A549 (cell line): ENCODE data around the gene ZNF850. TPM values are rescaled to one million over a fixed set of nuclear protein-coding genes. Genes with fewer than 3 reads are reported as not detected.
A peak's percentile ranks its signal among the peaks of the same experiment; 100 is the strongest.

Experiments used
- ATAC-seq, 2 experiments: fragments of 200-7000 bp in 1 of 2; fragments of >200 bp in 1 of 2; cut with Nextera tagmentation in 1 of 2; cut with Tn5 transposase in 1 of 2; 3 replicates each; pipeline versions ENCODE4 v1.8.0 to v1.9.1; 2018 to 2020; ENCODE audit warnings: mild to moderate bottlenecking in 1 of 2, moderate library complexity in 1 of 2
- CTCF ChIA-PET: fragments of 300-600 bp; sonication (Branson Sonifier 250); formaldehyde crosslinking; extraction: SDS; loops from one replicate; lab custom pipeline; 2021; ENCODE audit warnings: antibody characterized with exemption, inconsistent platforms; lab: Yijun Ruan, JAX
- POLR2A ChIA-PET: fragments of 350-600 bp; formaldehyde crosslinking; extraction: SDS; loops from one replicate; lab custom pipeline; 2021; ENCODE audit warnings: antibody characterized with exemption, inconsistent platforms; lab: Yijun Ruan, JAX
- DNase-seq, 2 experiments: peaks; one replicate each; pipeline versions ENCODE4 v3.0.0 to v3.0.0-alpha.2; 2011 to 2016; ENCODE audit warnings: low read depth in 1 of 2, low spot score in 1 of 2
- FAIRE-seq: peaks from 2 replicates; lab custom pipeline; 2011; peaks lifted over from hg19 to GRCh38; lab: Jason Lieb, UNC
- H3K27ac ChIP-seq, 2 experiments: fragments of >200 bp; sonication (Bioruptor Twin); formaldehyde crosslinking; 3 replicates each; pipeline ENCODE4 v1.5.1; 2016 to 2017
- H3K4me1 ChIP-seq: fragments of >200 bp; sonication (Bioruptor Twin); formaldehyde crosslinking; 3 replicates; pipeline ENCODE4 v1.6.1; 2016
- H3K4me2 ChIP-seq: fragments of >200 bp; sonication (Bioruptor Twin); formaldehyde crosslinking; 3 replicates; pipeline ENCODE4 v1.6.1; 2016
- H3K4me3 ChIP-seq: fragments of >200 bp; sonication (Bioruptor Twin); formaldehyde crosslinking; 3 replicates; pipeline ENCODE4 v1.5.1; 2016
- H3K9me3 ChIP-seq: fragments of >200 bp; sonication (Bioruptor Twin); formaldehyde crosslinking; 3 replicates; pipeline ENCODE4 v1.6.1; 2016
- CEBPB ChIP-seq, 2 experiments: fragments of >200 bp in 1 of 2; sonication (Bioruptor Twin) in 1 of 2; formaldehyde crosslinking in 1 of 2; IDR thresholded peaks; 2 replicates each; pipeline ENCODE4 v1.6.1; 2012 to 2016
- FOSB ChIP-seq: fragments of 250-450 bp; sonication (Bioruptor Pico); IDR thresholded peaks from 2 replicates; pipeline ENCODE4 v1.5.0; 2020; ENCODE audit warnings: mild to moderate bottlenecking, moderate library complexity
- FOXS1 ChIP-seq: fragments of 250-450 bp; sonication (Bioruptor Pico); IDR thresholded peaks from 2 replicates; pipeline ENCODE4 v1.5.0; 2020; ENCODE audit warnings: mild to moderate bottlenecking, moderate library complexity
- HDAC2 ChIP-seq: fragments of 200-600 bp; sonication (generic); IDR thresholded peaks from 2 replicates; pipeline ENCODE4 v1.6.1; 2016
- HEYL ChIP-seq: fragments of 250-450 bp; sonication (Bioruptor Pico); IDR thresholded peaks from 2 replicates; pipeline ENCODE4 v1.8.0; 2021; ENCODE audit warnings: mild to moderate bottlenecking, moderate library complexity
- HOXA7 ChIP-seq: fragments of 250-450 bp; sonication (Bioruptor Pico); IDR thresholded peaks from 2 replicates; pipeline ENCODE4 v1.5.0; 2020; ENCODE audit warnings: mild to moderate bottlenecking, moderate library complexity
- KDM5A ChIP-seq: fragments of 200-600 bp; sonication (generic); IDR thresholded peaks from 2 replicates; pipeline ENCODE4 v1.6.1; 2016; ENCODE audit warnings: antibody characterized with exemption, mild to moderate bottlenecking
- NR3C1 ChIP-seq: fragments of >200 bp; sonication (Bioruptor Twin); formaldehyde crosslinking; IDR thresholded peaks from 3 replicates; pipeline ENCODE4 v1.6.1; 2017
- POLR2A ChIP-seq: IDR thresholded peaks from 2 replicates; pipeline ENCODE4 v1.6.1; 2012; ENCODE audit warnings: mild to moderate bottlenecking, low read length
- RARB ChIP-seq: fragments of 250-450 bp; sonication (Bioruptor Pico); IDR thresholded peaks from 2 replicates; pipeline ENCODE4 v1.8.0; 2021; ENCODE audit warnings: mild to moderate bottlenecking, moderate library complexity
- TP53 ChIP-seq: fragments of 250-450 bp; sonication (Bioruptor Pico); IDR thresholded peaks from 2 replicates; pipeline ENCODE4 v1.5.0; 2021; ENCODE audit warnings: mild to moderate bottlenecking, moderate library complexity
- ZNF302 ChIP-seq: fragments of 250-450 bp; sonication (Bioruptor Pico); IDR thresholded peaks from 2 replicates; pipeline ENCODE4 v1.9.0; 2021; ENCODE audit warnings: inconsistent platforms, mild to moderate bottlenecking, moderate library complexity
- whole genome bisulfite sequencing: methylation state at CpG from one replicate; pipeline ENCODE4 v1.1.6; 2017; ENCODE audit errors: missing lambda C conversion rate; 5-methylcytosine and 5-hydroxymethylcytosine counted together
- polyA plus RNA-seq, 4 experiments: library from polyadenylated mRNA; depleted of rRNA in 3 of 4; stranded (reverse); fragments of >200 nt; fragmentation: RNase III in 1 of 4; extraction: RNeasy Plus Mini Kit Qiagen cat#74134 plus additional on column Dnase treatment in 1 of 4; gene quantifications; 2 replicates in 3 of 4; 3 replicates in 1 of 4; pipeline ENCODE4 v1.2.3, GENCODE V29; 2011 to 2017
- TF ChIP-seq, protein P1 (sequence below): fragments of 450-650 bp; IDR thresholded peaks from 2 replicates; pipeline ENCODE4 v1.6.1; 2014; ENCODE audit warnings: antibody characterized with exemption
- TF ChIP-seq, protein P2 (sequence below): fragments of 250-450 bp; sonication (Bioruptor Pico); IDR thresholded peaks from 2 replicates; pipeline ENCODE4 v1.5.0; 2020; ENCODE audit warnings: low read depth, mild to moderate bottlenecking, moderate library complexity
- TF ChIP-seq, protein P3 (sequence below): fragments of 150-350 bp; IDR thresholded peaks from 2 replicates; pipeline ENCODE4 v1.6.1; 2014; ENCODE audit warnings: low read depth, mild to moderate bottlenecking, low read length
- TF ChIP-seq, protein P4 (sequence below): fragments of >200 bp; sonication (Bioruptor Twin); formaldehyde crosslinking; IDR thresholded peaks from 3 replicates; pipeline ENCODE4 v1.6.1; 2016

The ZNF850 gene
- polyA plus RNA-seq, 2 of the 4 experiments (the other 2 are of a cell fraction): 1.5 to 3.1 TPM

DNA sequence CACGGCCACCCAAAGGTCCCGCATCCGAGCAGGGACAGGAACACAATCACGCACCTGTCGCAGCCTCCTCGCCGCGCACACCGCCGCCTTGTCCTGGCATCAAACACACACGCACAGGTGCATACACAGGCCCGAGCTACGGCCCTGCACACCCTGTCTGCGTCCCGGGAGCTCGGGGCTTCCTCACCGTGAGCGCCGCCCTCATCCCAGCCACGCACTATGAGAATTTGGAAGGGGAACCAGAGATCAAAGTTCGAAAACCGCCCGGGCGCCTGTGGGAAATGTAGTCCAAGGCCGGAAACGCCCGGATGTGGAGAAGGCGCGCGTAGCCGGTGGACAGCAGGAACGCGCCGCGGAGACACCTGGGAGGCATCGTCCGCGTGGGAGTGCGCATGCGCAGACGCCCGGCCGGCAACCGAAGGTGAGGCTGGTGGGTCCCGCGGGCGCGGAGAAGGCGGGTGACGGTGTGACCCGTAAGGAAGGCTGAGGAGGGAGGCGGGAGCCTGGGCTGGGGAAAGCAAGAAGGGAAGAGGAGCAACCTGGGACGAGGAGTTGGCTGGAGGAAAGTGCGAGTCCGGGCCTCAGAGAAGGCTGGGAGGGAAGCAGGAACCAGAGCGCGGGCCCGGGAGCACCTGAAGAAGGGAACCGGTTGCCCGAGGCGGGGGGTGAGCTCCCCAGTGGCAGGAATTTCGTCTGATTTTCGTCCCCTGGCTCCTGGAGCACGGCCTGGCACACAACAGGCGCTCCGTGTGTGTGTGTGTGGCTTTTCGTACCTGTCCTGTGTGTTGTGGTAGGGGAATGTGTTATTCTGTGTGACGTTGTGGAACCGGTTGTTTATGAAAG lies 85.2 kb downstream of the ZNF850 start, which contains the start of gene ZNF567 (continued):
- TF ChIP-seq HDAC2: no peak
- TF ChIP-seq, protein P1, sequence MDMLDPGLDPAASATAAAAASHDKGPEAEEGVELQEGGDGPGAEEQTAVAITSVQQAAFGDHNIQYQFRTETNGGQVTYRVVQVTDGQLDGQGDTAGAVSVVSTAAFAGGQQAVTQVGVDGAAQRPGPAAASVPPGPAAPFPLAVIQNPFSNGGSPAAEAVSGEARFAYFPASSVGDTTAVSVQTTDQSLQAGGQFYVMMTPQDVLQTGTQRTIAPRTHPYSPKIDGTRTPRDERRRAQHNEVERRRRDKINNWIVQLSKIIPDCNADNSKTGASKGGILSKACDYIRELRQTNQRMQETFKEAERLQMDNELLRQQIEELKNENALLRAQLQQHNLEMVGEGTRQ: 0 out of 2 replicates have a peak, but pooled peaks have one; percentile 2
- 0 out of 2 replicates have a peak, but pooled peaks have one; percentile 41 for TF ChIP-seq KDM5A
- TF ChIP-seq FOXS1 (CRISPR knock-in tag): no peak
- no peak for TF ChIP-seq RARB (CRISPR knock-in tag)
- TF ChIP-seq POLR2A: peak; percentile 93
- no peak for TF ChIP-seq HOXA7 (CRISPR knock-in tag)
- no peak for TF ChIP-seq FOSB (CRISPR knock-in tag)
- peak; percentile 84; the same call in 1 of the 2 replicates for TF ChIP-seq TP53 (CRISPR knock-in tag)
- TF ChIP-seq HEYL: no peak
- TF ChIP-seq, protein P2, sequence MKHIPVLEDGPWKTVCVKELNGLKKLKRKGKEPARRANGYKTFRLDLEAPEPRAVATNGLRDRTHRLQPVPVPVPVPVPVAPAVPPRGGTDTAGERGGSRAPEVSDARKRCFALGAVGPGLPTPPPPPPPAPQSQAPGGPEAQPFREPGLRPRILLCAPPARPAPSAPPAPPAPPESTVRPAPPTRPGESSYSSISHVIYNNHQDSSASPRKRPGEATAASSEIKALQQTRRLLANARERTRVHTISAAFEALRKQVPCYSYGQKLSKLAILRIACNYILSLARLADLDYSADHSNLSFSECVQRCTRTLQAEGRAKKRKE (CRISPR knock-in tag): peak; percentile 29; the same call in 1 of the 2 replicates

DNA sequence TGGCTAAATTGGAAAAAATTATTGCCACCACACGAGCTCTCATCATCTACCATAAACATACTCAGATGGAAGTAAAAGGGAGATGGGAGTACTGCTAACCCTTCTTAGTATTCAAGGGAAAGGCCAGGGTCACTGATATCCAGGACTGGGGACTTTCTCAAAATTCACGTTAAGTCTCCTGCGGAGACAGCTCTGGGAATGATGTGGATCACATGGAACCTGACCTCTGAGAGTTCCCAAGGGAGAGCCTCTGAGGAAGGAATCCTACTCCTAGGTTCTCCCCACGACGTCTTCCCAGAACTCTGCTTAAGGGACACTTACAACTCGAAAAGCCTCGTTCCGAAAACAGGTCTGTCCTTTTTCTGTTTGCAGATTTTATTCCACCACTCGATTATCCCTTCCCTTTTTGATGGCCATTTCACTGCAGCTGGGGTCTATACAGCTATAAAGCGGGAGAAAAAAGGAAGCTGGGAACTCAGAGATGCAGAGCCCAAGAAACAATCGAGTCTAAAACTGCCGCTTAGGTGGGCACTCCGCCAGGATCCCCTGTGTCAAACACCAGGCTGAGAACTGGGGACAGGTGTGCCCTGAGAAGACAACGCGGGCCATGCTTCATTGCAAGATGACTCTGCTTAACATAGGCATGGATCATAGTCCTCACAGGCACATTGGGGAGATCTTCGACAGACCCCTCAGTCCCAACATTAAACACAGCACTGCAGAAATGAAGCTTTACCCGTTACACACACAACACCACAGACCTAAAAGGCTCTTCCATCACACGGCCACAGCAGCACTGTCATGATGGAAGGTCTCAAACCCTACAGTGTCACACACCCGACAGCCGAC lies 86.0 kb downstream of the ZNF850 start:
- DNase-seq (no peak), FAIRE-seq (peak; percentile 84), ATAC-seq (no peak; a peak in 2 of 6 replicates)
- H3K4me2 ChIP-seq: peak overlapping the region; percentile 78
- CTCF ChIA-PET: interaction anchor here (0.6 to 0.7 kb wide), 2 partner anchors 49 to 308 kb away, joined by 3 read pairs; partner anchors contain the start of gene ZFP14
- peak overlapping the region; percentile 72 to 88 for H3K27ac ChIP-seq
- H3K9me3 ChIP-seq: peaks cover 82% of the 10 kb centered on the region
- TF ChIP-seq, protein P3, sequence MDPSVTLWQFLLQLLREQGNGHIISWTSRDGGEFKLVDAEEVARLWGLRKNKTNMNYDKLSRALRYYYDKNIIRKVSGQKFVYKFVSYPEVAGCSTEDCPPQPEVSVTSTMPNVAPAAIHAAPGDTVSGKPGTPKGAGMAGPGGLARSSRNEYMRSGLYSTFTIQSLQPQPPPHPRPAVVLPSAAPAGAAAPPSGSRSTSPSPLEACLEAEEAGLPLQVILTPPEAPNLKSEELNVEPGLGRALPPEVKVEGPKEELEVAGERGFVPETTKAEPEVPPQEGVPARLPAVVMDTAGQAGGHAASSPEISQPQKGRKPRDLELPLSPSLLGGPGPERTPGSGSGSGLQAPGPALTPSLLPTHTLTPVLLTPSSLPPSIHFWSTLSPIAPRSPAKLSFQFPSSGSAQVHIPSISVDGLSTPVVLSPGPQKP: no peak
- TF ChIP-seq, protein P4, sequence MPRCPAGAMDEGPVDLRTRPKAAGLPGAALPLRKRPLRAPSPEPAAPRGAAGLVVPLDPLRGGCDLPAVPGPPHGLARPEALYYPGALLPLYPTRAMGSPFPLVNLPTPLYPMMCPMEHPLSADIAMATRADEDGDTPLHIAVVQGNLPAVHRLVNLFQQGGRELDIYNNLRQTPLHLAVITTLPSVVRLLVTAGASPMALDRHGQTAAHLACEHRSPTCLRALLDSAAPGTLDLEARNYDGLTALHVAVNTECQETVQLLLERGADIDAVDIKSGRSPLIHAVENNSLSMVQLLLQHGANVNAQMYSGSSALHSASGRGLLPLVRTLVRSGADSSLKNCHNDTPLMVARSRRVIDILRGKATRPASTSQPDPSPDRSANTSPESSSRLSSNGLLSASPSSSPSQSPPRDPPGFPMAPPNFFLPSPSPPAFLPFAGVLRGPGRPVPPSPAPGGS: no peak
- TF ChIP-seq CEBPB (IDR thresholded peaks at IDR 0.05) (no peak), ZNF302 (CRISPR knock-in tag) (no peak), POLR2A (no peak)
- 40% methylated on average over 20 of the region's 20 CpGs for WGBS
- peaks cover 4% of the 10 kb centered on the region; the same call in 1 of the 3 replicates for H3K4me1 ChIP-seq
- POLR2A ChIA-PET: interaction anchor here (0.7 to 2.0 kb wide), 4 partner anchors 20 to 472 kb away, joined by 3 to 11 read pairs (median 4); partner anchors contain the start of genes ZFP14, ZNF146, ZNF461 and ZNF529
- H3K4me3 ChIP-seq: peak overlapping the region; percentile 66

DNA sequence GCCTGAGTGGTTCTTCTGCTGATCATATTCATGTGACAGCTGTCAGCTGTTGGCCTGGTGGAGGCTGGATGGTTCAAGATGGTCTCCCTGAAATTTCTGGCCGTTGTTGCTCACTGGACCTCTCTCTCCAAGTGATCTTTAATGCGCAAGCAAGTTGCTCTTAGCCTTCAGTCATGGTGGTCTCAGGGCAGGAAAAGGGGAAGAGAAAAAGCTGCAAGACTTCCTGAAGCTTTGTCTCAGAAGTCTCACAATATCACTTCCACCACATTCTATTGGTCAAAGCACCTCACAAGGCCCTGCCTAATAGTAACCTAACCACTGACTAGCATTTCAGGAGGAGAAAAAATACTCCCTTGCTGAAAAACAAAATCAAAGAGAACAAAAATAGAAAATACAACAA lies 86.8 kb downstream of the ZNF850 start:
- CTCF ChIA-PET: interaction anchor here (1.2 to 1.3 kb wide), 2 partner anchors 9 to 18 kb away, joined by 3 read pairs; no protein-coding TSS in a partner anchor
- H3K4me2 ChIP-seq: peak overlapping the region; percentile 78; the same call in 2 of the 3 replicates
- POLR2A ChIA-PET: no interaction called here

More for the DNA sequence above, 86.8 kb downstream of the ZNF850 start:
- no peak for TF ChIP-seq NR3C1
- peak; percentile 76 for FAIRE-seq
- Histone ChIP-seq H3K9me3 (peaks cover 82% of the 10 kb centered on the region), H3K27ac (no peak overlapping the region), H3K4me1 (peaks cover 4% of the 10 kb centered on the region; the same call in 1 of the 3 replicates), H3K4me3 (no peak overlapping the region)
- 83% methylated on average over 2 of the region's 2 CpGs for WGBS
- ATAC-seq: no peak
- no peak for DNase-seq
